SJCRH30 (cell line): ENCODE data around the gene COPG2. TPM values are rescaled to one million over a fixed set of nuclear protein-coding genes. Genes with fewer than 3 reads are reported as not detected.
A peak's percentile ranks its signal among the peaks of the same experiment; 100 is the strongest.
"Not testable (repeated sequence)": the region's sequence is repeated elsewhere in the genome, so short reads cannot be mapped to it uniquely, and the experiment has no call there.

Experiments used
- DNase-seq, 2 experiments: peaks; one replicate each; pipeline ENCODE4 v3.0.0-alpha.2; 2015 to 2020
- H3K27ac ChIP-seq: fragments of 250-450 bp; sonication (Bioruptor Pico); 2 replicates; pipeline ENCODE4 v1.5.1; 2020; ENCODE audit warnings: mild to moderate bottlenecking, moderate library complexity
- H3K27me3 ChIP-seq: fragments of 250-450 bp; sonication (Bioruptor Pico); 2 replicates; pipeline ENCODE4 v1.5.1; 2020; ENCODE audit warnings: mild to moderate bottlenecking, moderate library complexity
- H3K36me3 ChIP-seq: fragments of 250-450 bp; sonication (Bioruptor Pico); 2 replicates; pipeline ENCODE4 v1.5.1; 2020; ENCODE audit warnings: mild to moderate bottlenecking, moderate library complexity
- H3K4me1 ChIP-seq: fragments of 250-450 bp; sonication (Bioruptor Pico); 2 replicates; pipeline ENCODE4 v1.5.1; 2020; ENCODE audit warnings: mild to moderate bottlenecking, moderate library complexity
- H3K4me3 ChIP-seq: fragments of 250-450 bp; sonication (Bioruptor Pico); 2 replicates; pipeline ENCODE4 v1.5.1; 2020; ENCODE audit warnings: mild to moderate bottlenecking, moderate library complexity
- H3K9me3 ChIP-seq: fragments of 250-450 bp; sonication (Bioruptor Pico); replicated peaks from 2 replicates; pipeline ENCODE4 v1.5.1; 2020; ENCODE audit warnings: mild to moderate bottlenecking, moderate library complexity
- total RNA-seq: library from RNA; depleted of rRNA; stranded (reverse); fragments of >200 nt; shearing (Covaris generic); gene quantifications from 2 replicates; pipeline ENCODE4 v1.2.3, GENCODE V29; 2014

COPG2 gene
- total RNA-seq, 1 experiment from 2014 or later: 53.9 TPM

GRCh38 chr7:130566898-130567280 is 101.7 kb downstream of the COPG2 start:
- Histone ChIP-seq H3K27ac (no peak overlapping the region), H3K27me3 (no peaks in the 10 kb centered on the region), H3K4me1 (no peaks in the 10 kb centered on the region), H3K9me3 (peaks cover 15% of the 10 kb centered on the region), H3K36me3 (peaks cover 3% of the 10 kb centered on the region), H3K4me3 (no peak overlapping the region)
- DNase-seq: no peak

DNA sequence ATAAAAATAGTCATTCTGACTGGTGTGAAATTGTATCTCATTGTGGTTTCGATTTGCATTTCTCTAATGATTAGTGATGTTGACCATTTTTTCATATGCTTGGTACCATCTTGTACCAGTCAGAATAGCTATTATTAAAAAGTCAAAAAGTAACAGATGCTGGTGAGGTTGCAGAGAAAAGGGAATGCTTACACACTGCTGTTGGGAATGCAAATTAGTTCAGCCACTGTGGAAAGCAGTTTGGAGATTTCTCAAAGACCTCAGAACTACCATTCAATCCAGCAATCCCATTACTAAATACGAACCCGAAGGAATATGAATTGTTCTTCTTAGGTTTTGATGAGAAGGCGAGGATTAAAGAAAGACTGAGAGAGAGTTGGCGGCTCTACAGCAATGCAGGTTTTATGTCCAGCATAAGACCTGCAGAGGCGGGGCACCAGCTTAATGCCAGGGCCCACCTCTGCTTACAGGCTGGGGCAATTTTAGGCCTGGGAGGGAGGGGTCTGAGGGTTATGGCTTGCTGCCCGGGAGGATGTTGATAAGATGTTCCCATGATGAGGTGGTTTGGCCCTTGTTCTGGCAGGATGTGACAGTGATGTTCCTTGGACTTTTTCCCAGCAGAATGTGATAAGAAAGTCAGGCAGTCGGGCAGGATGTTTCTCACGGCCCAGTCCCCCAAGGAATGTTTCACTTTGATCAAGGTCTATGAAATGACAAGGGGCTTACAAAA is 102.2 kb downstream of the COPG2 start:
- H3K9me3 ChIP-seq: peaks cover 15% of the 10 kb centered on the region
- no peaks in the 10 kb centered on the region for H3K4me1 ChIP-seq
- H3K27me3 ChIP-seq: no peaks in the 10 kb centered on the region
- no peak for DNase-seq
- peaks cover 3% of the 10 kb centered on the region for H3K36me3 ChIP-seq
- H3K4me3 ChIP-seq: no peak overlapping the region
- no peak overlapping the region for H3K27ac ChIP-seq

GRCh38 chr7:130560972-130561371 is 107.6 kb downstream of the COPG2 start:
- Histone ChIP-seq H3K27me3 (no peaks in the 10 kb centered on the region), H3K4me1 (no peaks in the 10 kb centered on the region), H3K36me3 (peaks cover 16% of the 10 kb centered on the region), H3K9me3 (peaks cover 6% of the 10 kb centered on the region; the same call in 1 of the 2 replicates), H3K27ac (no peak overlapping the region), H3K4me3 (no peak overlapping the region)
- DNase-seq: peak; percentile 23 to 59

GRCh38 chr7:130559184-130559583 is 109.4 kb downstream of the COPG2 start:
- no peak overlapping the region for H3K4me3 ChIP-seq
- no peak for DNase-seq
- no peak overlapping the region for H3K27ac ChIP-seq
- no peaks in the 10 kb centered on the region for H3K27me3 ChIP-seq
- H3K36me3 ChIP-seq: peaks cover 17% of the 10 kb centered on the region
- H3K9me3 ChIP-seq: no peaks in the 10 kb centered on the region; the same call in 1 of the 2 replicates
- peaks cover 2% of the 10 kb centered on the region; the same call in 1 of the 2 replicates for H3K4me1 ChIP-seq

DNA sequence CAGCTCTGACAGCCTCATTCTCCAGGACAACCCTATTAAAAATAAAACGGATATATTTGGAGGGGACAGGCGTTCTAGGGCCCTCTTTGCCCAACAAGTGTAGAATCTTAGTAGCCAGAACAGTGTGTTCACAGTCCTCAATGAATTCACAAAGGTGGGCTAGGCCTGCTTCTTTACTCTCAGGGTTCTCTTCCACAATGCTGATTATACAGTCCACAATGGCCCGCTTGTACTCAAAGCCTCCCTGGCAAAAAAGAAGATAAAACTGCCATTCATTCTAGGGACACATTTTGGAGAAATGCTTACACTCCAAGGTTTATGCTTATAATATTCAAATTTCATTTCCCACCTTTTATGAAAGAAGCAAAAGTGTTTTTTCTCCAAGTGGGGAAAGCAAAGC is 114.1 kb downstream of the COPG2 start:
- DNase-seq: no peak
- Histone ChIP-seq H3K4me1 (peaks cover 2% of the 10 kb centered on the region; the same call in 1 of the 2 replicates), H3K36me3 (peaks cover 30% of the 10 kb centered on the region), H3K9me3 (0 out of 2 replicates have a peak, but pooled peaks cover 2% of the 10 kb centered on the region), H3K27ac (no peak overlapping the region), H3K4me3 (no peak overlapping the region), H3K27me3 (no peaks in the 10 kb centered on the region)

GRCh38 chr7:130553398-130554029 is 115.0 kb downstream of the COPG2 start:
- no peaks in the 10 kb centered on the region for H3K27me3 ChIP-seq
- 0 out of 2 replicates have a peak, but pooled peaks cover 2% of the 10 kb centered on the region for H3K9me3 ChIP-seq
- no peak for DNase-seq
- H3K36me3 ChIP-seq: peaks cover 34% of the 10 kb centered on the region
- H3K4me1 ChIP-seq: peaks cover 2% of the 10 kb centered on the region; the same call in 1 of the 2 replicates
- H3K4me3 ChIP-seq: no peak overlapping the region
- H3K27ac ChIP-seq: no peak overlapping the region

DNA sequence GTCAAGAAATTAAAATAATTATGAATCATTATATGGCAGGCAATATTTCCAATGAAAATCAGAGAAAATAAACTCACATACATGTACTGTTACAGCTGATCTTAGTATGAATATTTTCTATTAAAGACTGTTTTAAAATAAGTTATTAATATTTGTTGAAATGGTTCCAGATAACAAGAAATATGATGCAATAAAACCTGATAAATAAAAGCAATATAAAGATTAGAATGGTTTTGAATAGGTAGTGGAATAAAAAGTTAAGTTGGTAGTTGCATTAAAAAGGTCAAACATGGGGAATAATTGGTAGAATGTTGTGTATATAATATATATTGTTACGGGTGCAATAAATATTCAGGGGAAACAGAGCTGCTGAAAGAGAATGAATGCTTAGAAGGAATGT is 124.2 kb downstream of the COPG2 start:
- Histone ChIP-seq H3K36me3 (peaks cover 42% of the 10 kb centered on the region), H3K27me3 (no peaks in the 10 kb centered on the region), H3K27ac (no peak overlapping the region), H3K9me3 (no peaks in the 10 kb centered on the region; the same call in 1 of the 2 replicates), H3K4me3 (no peak overlapping the region), H3K4me1 (no peaks in the 10 kb centered on the region)
- no peak for DNase-seq

- Histone ChIP-seq H3K4me1 (no peaks in the 10 kb centered on the region), H3K9me3 (no peaks in the 10 kb centered on the region; the same call in 1 of the 2 replicates), H3K36me3 (peaks cover 38% of the 10 kb centered on the region), H3K27me3 (no peaks in the 10 kb centered on the region), H3K27ac (no peak overlapping the region), H3K4me3 (no peak overlapping the region)
- DNase-seq: no peak
Observed at GRCh38 chr7:130543487-130544010, 125.0 kb downstream of the COPG2 start.

DNA sequence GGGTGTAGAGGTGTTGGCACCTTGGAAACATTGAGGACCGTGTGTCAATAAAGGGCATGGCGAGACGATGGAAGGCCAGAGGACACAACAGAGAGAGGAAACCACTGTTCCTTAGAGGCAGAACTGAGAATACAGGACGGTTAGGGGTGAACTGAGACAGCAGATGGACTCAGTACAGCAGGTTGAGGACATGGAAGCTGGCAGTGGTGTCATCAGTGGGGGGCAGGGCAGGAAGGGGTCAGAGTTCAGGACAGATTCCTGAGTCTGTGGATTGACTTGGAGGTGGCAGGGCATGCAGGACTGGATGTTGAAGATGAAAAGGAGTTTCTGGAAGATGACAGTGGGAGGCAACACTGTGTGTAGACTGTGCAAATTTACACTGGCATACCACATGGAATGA is 126.3 kb downstream of the COPG2 start:
- H3K4me1 ChIP-seq, H3K27me3 ChIP-seq, H3K9me3 ChIP-seq, H3K27ac ChIP-seq, H3K4me3 ChIP-seq, DNase-seq: not testable (repeated sequence)
- peaks cover 32% of the 10 kb centered on the region for H3K36me3 ChIP-seq

DNA sequence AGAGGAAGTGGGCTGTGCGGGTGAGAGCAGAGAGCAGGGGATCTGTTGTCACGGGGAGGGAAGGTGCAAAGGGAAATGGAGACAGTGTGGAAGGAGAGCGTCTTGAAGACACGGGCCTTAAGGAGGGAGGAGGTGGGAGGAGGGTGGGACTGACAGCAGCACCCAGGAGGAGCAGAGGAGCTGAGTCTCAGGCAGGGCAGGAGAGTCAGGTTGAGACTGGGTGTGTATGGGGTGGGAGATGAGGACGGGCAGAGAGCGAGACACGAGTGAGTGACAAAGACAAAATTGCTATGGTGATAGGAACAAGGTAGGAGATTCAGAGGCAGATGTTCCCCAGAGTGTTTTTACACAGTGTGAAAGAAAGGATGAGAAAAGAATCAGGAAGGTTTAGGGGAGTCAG is 127.3 kb downstream of the COPG2 start:
- peaks cover 26% of the 10 kb centered on the region for H3K36me3 ChIP-seq
- H3K4me1 ChIP-seq, H3K27ac ChIP-seq, DNase-seq, H3K27me3 ChIP-seq, H3K9me3 ChIP-seq, H3K4me3 ChIP-seq: not testable (repeated sequence)

GRCh38 chr7:130537894-130538293 is 130.7 kb downstream of the COPG2 start:
- not testable (repeated sequence) for H3K27ac ChIP-seq, H3K36me3 ChIP-seq, H3K27me3 ChIP-seq, H3K4me3 ChIP-seq, H3K9me3 ChIP-seq, DNase-seq, H3K4me1 ChIP-seq

DNA sequence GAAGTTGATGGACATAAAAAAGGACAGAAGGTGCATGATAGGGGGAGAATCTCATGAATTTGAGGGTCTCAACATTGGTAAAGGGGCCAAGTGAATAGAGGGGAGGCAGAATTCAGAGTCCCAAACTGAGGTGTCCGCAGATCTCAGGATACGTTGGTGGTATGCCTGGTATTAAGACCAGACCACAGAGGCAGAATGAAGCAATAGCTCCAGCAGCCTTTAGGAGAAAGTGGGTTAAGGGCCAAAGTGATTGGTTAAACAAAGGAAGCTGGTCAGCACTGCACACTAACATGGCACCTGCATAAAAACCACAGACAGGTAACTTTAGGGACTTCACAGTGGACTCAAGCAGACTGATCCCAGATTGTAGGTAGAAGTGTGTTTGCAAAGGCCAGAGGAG is 139.1 kb downstream of the COPG2 start:
- Histone ChIP-seq H3K4me3 (no peak overlapping the region), H3K27me3 (no peaks in the 10 kb centered on the region), H3K36me3 (peaks cover 11% of the 10 kb centered on the region), H3K27ac (no peak overlapping the region), H3K9me3 (no peaks in the 10 kb centered on the region), H3K4me1 (no peaks in the 10 kb centered on the region)
- no peak for DNase-seq

DNA sequence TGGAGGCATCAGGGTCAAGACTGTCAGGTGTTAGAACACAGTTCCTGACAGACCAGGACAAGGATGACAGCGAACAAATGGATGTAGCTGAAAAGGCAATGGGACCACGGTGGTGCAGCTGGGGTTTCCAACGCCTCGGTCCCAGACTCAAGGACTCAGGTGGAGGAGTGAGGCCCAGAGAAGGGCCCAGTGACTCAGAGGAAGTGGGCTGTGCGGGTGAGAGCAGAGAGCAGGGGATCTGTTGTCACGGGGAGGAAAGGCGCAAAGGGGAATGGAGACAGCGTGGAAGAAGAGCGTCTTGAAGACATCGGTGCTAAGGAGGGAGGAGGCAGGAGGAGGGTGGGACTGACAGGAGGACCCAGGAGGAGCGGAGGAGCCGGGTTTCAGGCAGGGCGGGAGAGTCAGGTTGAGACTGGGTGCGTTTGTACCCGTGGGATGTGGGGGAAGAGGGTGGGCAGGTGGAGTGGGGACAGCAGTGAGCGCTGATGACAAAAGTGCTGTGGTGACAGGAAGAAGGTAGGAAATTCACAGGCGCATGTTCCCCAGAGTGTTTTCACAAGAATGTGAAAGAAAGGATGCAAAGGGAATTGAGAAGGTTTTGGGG is 140.7 kb downstream of the COPG2 start:
- H3K27ac ChIP-seq, H3K4me3 ChIP-seq, H3K9me3 ChIP-seq, H3K27me3 ChIP-seq, H3K4me1 ChIP-seq, DNase-seq: not testable (repeated sequence)
- H3K36me3 ChIP-seq: peaks cover 11% of the 10 kb centered on the region

- no peak for DNase-seq
- Histone ChIP-seq H3K36me3 (peaks cover 17% of the 10 kb centered on the region), H3K27me3 (no peaks in the 10 kb centered on the region), H3K4me3 (no peak overlapping the region), H3K27ac (no peak overlapping the region), H3K4me1 (no peaks in the 10 kb centered on the region), H3K9me3 (no peaks in the 10 kb centered on the region)
Observed at GRCh38 chr7:130524628-130525027, 143.9 kb downstream of the COPG2 start.

- not testable (repeated sequence) for H3K27ac ChIP-seq, H3K9me3 ChIP-seq, H3K4me3 ChIP-seq, DNase-seq, H3K27me3 ChIP-seq, H3K4me1 ChIP-seq
- peaks cover 23% of the 10 kb centered on the region for H3K36me3 ChIP-seq
Observed at GRCh38 chr7:130523519-130524125, 144.9 kb downstream of the COPG2 start.
